CD4-positive, CD25-positive, alpha-beta regulatory T cell (primary cell): ENCODE data around the gene WWOX. TPM values are rescaled to one million over a fixed set of nuclear protein-coding genes. Genes with fewer than 3 reads are reported as not detected.

ENCODE experiments used
- ATAC-seq, 2 donors: fragments of 150-1000 bp; cut with Tn5 transposase; one replicate each; pipeline ENCODE4 v1.10.0; 2021; ENCODE audit warnings: low read depth in 2 of 2, moderate number of reproducible peaks in 2 of 2, moderate library complexity in 1 of 2
- DNase-seq, 3 donors: peaks; one replicate each; pipeline versions ENCODE4 v3.0.0 to v3.0.0-alpha.2; 2012 to 2022; ENCODE audit warnings: mixed read lengths in 1 of 3
- H3K27ac ChIP-seq: one replicate; pipeline ENCODE4 v1.7.0; 2013; ENCODE audit warnings: mild to moderate bottlenecking, low read length; ENCODE audit not compliant: insufficient read depth, poor library complexity, severe bottlenecking
- H3K27me3 ChIP-seq: one replicate; pipeline ENCODE4 v1.7.0; 2013; ENCODE audit warnings: low read length; ENCODE audit not compliant: control insufficient read depth, insufficient read depth
- H3K36me3 ChIP-seq: one replicate; pipeline ENCODE4 v1.7.0; 2013; ENCODE audit warnings: mild to moderate bottlenecking, low read length, moderate library complexity; ENCODE audit not compliant: control insufficient read depth, insufficient read depth
- H3K4me1 ChIP-seq: 2 replicates; pipeline ENCODE4 v1.7.0; 2013; ENCODE audit warnings: mild to moderate bottlenecking, low read length; ENCODE audit not compliant: insufficient read depth, control insufficient read depth, poor library complexity, severe bottlenecking
- H3K4me3 ChIP-seq: one replicate; pipeline ENCODE4 v1.7.0; 2013; ENCODE audit warnings: low read depth, mild to moderate bottlenecking, low read length, moderate library complexity
- H3K9me3 ChIP-seq, 2 experiments: 1 replicate in 1 of 2; 2 replicates in 1 of 2; pipeline ENCODE4 v1.7.0; 2013; ENCODE audit warnings: low read length in 2 of 2, mild to moderate bottlenecking in 1 of 2, moderate library complexity in 1 of 2; ENCODE audit not compliant: control insufficient read depth in 2 of 2
- H3K27ac Mint-ChIP-seq, 3 donors: one replicate each; pipeline ENCODE4 v1.8.0; 2020 to 2022; ENCODE audit warnings: mild to moderate bottlenecking in 3 of 3, mixed read lengths in 3 of 3, moderate library complexity in 2 of 3
- H3K27me3 Mint-ChIP-seq: one replicate; pipeline ENCODE4 v1.8.0; 2022; ENCODE audit warnings: mild to moderate bottlenecking, mixed read lengths
- H3K36me3 Mint-ChIP-seq: one replicate; pipeline ENCODE4 v1.8.0; 2020; ENCODE audit warnings: mixed read lengths
- H3K4me1 Mint-ChIP-seq, 4 donors: one replicate each; pipeline ENCODE4 v1.8.0; 2020 to 2022; ENCODE audit warnings: mixed read lengths in 4 of 4, mild to moderate bottlenecking in 1 of 4
- H3K4me3 Mint-ChIP-seq, 4 donors: one replicate each; pipeline ENCODE4 v1.8.0; 2020 to 2022; ENCODE audit warnings: mild to moderate bottlenecking in 4 of 4, mixed read lengths in 4 of 4, moderate library complexity in 3 of 4
- H3K9me3 Mint-ChIP-seq, 7 donors: one replicate each; pipeline ENCODE4 v1.8.0; 2020 to 2022; ENCODE audit warnings: mixed read lengths in 7 of 7, mild to moderate bottlenecking in 3 of 7, moderate library complexity in 2 of 7
- polyA plus RNA-seq, 4 donors: library from polyadenylated mRNA; unstranded; fragments of 300-500 nt; fragmentation: Illumina TruSeq; gene quantifications; one replicate each; pipeline ENCODE4 v1.2.3, GENCODE V29; 2021
- total RNA-seq: library from RNA; stranded (reverse); gene quantifications from one replicate; pipeline ENCODE4 v1.2.3, GENCODE V29; 2022

Gene WWOX
- total and polyA plus RNA-seq, 5 donors from 2014 or later = 10.3 to 18.6 (median 12.8) TPM

DNA sequence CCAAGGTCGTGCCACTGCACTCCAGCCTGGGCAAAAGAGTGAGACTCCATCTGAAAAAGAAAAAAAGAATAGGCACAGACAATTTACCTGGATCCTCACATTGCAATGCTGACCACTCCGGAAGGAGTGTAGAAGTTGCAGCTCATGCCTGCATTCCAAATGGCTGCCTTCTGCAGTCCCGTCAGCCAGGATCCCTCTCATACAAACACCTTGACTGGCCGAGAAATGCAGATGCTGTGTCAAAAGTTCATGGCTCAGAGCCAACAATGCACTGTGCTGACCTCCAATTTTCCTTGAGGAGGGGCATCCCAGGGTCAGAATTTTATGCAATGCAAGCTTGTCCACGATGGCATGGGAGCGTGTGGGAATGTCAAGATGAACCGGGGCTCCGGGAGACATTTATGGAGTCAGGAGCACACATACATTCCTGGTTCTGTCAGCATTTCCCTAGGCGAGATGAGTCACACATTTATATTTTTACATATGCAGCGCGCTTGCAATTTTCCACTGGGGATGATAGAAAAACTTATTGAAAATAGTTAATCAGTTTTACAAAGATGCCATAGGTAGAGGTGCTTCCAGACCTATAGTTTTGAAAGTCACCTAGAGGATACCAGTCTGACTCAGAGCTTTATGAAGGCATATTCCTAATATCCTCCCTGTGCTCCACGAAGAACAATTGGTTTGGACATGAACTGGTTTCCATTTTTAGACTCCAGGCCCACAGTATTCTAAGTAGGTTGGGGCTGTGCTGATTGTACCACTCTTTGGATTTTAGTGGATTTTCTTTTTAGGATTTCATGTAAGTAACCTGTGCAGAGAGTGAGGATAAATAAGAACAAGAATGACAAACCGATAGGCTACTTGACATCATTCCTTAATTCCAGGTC lies 886.5 kb downstream of the WWOX start:
- DNase-seq (no peak), ATAC-seq (no peak)
- Histone ChIP-seq H3K27me3 (no peaks in the 10 kb centered on the region), H3K36me3 (no peaks in the 10 kb centered on the region), H3K4me3 (no peak overlapping the region), H3K27ac (no peak overlapping the region), H3K4me1 (no peaks in the 10 kb centered on the region), H3K9me3 (no peaks in the 10 kb centered on the region)
- H3K36me3 Mint-ChIP-seq = peaks cover 3% of the 10 kb centered on the region
- H3K27me3 Mint-ChIP-seq = no peaks in the 10 kb centered on the region
- peaks cover 0 to 7% (median 0%) of the 10 kb centered on the region in 7 donors for H3K9me3 Mint-ChIP-seq
- H3K27ac Mint-ChIP-seq = no peak overlapping the region
- H3K4me1 Mint-ChIP-seq = peaks cover 0 to 9% (median 3%) of the 10 kb centered on the region in 4 donors
- H3K4me3 Mint-ChIP-seq = no peak overlapping the region

DNA sequence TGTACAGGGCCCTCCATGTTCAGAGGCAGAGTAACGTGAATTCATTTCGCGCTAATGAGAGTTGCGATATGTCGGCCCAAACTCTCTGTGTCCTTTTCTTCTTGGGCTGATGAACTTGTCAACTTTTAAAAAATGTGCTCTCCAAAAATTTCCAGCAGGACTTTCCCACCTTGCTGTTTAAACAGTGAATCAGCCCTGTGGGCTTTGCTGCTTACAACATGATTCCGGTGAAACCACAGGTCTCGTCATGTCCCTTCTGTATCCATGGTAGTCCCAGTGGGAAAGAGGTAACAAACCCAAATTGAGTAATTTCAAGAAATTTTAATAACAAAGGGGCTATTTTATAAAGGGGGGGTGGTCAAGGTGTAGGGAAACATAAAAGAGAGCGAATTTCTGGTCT lies 888.2 kb downstream of the WWOX start:
- H3K4me3 ChIP-seq = no peak overlapping the region
- Mint-ChIP-seq H3K27me3 (no peaks in the 10 kb centered on the region), H3K9me3 (peaks cover 0 to 7% (median 0%) of the 10 kb centered on the region in 7 donors), H3K4me3 (peak overlapping the region in 1 of 4 donors; percentile 32), H3K4me1 (peaks cover 0 to 9% (median 3%) of the 10 kb centered on the region in 4 donors), H3K36me3 (peaks cover 3% of the 10 kb centered on the region), H3K27ac (no peak overlapping the region)
- H3K27ac ChIP-seq = no peak overlapping the region
- no peaks in the 10 kb centered on the region for H3K9me3 ChIP-seq
- no peaks in the 10 kb centered on the region for H3K27me3 ChIP-seq
- H3K36me3 ChIP-seq = no peaks in the 10 kb centered on the region
- ATAC-seq (no peak), DNase-seq (no peak)
- no peaks in the 10 kb centered on the region for H3K4me1 ChIP-seq

DNA sequence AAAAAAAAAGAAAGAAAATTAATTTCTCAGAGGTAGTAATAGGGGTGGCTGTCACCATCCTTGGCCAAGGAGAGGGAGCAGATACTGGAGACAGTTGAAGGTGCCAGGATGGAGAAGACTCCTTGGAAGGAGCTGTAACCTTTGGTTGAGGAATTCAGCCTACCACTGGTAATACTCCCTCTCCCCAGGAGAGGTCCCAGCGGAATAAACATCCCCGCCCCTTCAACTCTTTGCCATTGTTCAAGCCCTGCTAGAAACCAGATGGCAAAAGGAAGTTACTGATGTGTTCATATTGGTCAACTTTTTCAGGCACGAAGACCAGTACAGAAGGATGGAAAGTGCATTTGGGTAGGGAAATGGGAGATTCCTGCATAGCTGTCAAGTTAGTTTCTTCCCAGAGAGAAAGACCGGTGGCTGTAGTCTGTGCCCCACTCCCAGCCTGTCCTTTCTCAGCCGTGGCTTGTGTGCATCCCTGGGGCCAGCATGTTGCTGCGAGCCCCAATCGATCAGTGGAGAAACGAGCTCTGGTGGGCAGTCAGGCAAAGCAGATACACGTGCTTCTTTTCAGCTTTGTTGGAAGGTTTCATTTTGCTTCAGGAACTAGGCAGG lies 889.0 kb downstream of the WWOX start:
- Histone ChIP-seq H3K4me3 (no peak overlapping the region), H3K36me3 (no peaks in the 10 kb centered on the region), H3K27ac (no peak overlapping the region), H3K4me1 (no peaks in the 10 kb centered on the region), H3K27me3 (no peaks in the 10 kb centered on the region), H3K9me3 (no peaks in the 10 kb centered on the region)
- peaks cover 0 to 9% (median 3%) of the 10 kb centered on the region in 4 donors for H3K4me1 Mint-ChIP-seq
- no peaks in the 10 kb centered on the region for H3K27me3 Mint-ChIP-seq
- no peak overlapping the region for H3K4me3 Mint-ChIP-seq
- H3K9me3 Mint-ChIP-seq = peaks cover 0 to under 1% (median 0%) of the 10 kb centered on the region in 7 donors
- H3K27ac Mint-ChIP-seq = no peak overlapping the region
- no peaks in the 10 kb centered on the region for H3K36me3 Mint-ChIP-seq
- DNase-seq (no peak), ATAC-seq (no peak)

DNA sequence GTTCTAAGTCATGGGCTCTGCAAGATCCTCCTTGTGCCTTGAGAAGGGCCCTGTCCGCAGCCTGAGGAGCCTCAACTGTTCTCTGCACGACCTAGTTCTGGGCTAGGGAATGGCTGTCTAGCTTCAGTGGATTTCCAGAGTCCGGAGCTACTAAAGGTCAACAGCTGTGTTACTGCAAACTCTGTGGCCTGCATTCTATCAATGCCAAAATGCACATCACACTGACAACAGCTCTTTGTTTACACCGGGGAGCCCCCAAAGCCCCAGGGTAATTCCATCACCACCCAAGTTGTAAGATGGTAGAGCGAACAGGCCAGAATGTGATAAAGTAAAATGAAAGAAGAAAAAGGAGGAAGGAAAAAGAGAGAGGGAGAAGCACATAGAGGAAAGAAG lies 890.9 kb downstream of the WWOX start:
- DNase-seq (no peak), ATAC-seq (no peak)
- Histone ChIP-seq H3K9me3 (no peaks in the 10 kb centered on the region), H3K36me3 (no peaks in the 10 kb centered on the region), H3K4me3 (no peak overlapping the region), H3K4me1 (no peaks in the 10 kb centered on the region), H3K27ac (no peak overlapping the region), H3K27me3 (no peaks in the 10 kb centered on the region)
- no peak overlapping the region for H3K4me3 Mint-ChIP-seq
- no peaks in the 10 kb centered on the region for H3K9me3 Mint-ChIP-seq
- peak overlapping the region in 2 of 3 donors; percentile 14 to 80 for H3K27ac Mint-ChIP-seq
- no peaks in the 10 kb centered on the region for H3K36me3 Mint-ChIP-seq
- H3K4me1 Mint-ChIP-seq = peaks cover 0 to 9% (median 4%) of the 10 kb centered on the region in 4 donors
- no peaks in the 10 kb centered on the region for H3K27me3 Mint-ChIP-seq

DNA sequence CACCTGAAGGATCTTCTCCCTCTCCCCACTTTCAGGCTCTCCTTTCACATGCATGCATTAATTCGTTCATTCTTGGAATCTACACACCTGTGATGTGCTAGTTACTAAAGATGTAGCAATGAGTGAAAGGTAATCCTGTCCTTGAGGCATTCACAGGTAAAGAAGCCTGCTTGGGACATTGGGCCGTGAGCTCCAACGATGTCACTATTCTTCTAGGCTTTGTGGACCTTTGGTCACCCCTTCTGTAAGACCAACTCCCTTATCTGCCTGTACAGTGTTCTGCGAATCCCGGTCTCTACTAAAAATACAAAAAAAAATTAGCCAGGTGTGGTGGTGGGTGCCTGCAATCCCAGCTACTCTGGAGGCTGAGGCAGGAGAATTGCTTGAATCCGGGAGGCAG lies 892.5 kb downstream of the WWOX start:
- H3K27me3 ChIP-seq = no peaks in the 10 kb centered on the region
- H3K27me3 Mint-ChIP-seq = no peaks in the 10 kb centered on the region
- H3K27ac Mint-ChIP-seq = no peak overlapping the region
- no peaks in the 10 kb centered on the region for H3K36me3 ChIP-seq
- no peak overlapping the region for H3K4me3 ChIP-seq
- H3K27ac ChIP-seq = no peak overlapping the region
- no peak overlapping the region for H3K4me3 Mint-ChIP-seq
- peaks cover 0 to 9% (median 6%) of the 10 kb centered on the region in 4 donors for H3K4me1 Mint-ChIP-seq
- H3K36me3 Mint-ChIP-seq = no peaks in the 10 kb centered on the region
- DNase-seq (no peak), ATAC-seq (no peak)
- H3K4me1 ChIP-seq = no peaks in the 10 kb centered on the region
- H3K9me3 Mint-ChIP-seq = no peaks in the 10 kb centered on the region
- H3K9me3 ChIP-seq = no peaks in the 10 kb centered on the region

- no peak overlapping the region for H3K27ac ChIP-seq
- peak overlapping the region in 1 of 4 donors; percentile 52 for H3K4me3 Mint-ChIP-seq
- no peaks in the 10 kb centered on the region for H3K36me3 ChIP-seq
- DNase-seq (no peak), ATAC-seq (no peak)
- H3K27ac Mint-ChIP-seq = no peak overlapping the region
- no peaks in the 10 kb centered on the region for H3K27me3 ChIP-seq
- peaks cover 0 to 9% (median 6%) of the 10 kb centered on the region in 4 donors for H3K4me1 Mint-ChIP-seq
- no peaks in the 10 kb centered on the region for H3K4me1 ChIP-seq
- no peak overlapping the region for H3K4me3 ChIP-seq
- no peaks in the 10 kb centered on the region for H3K27me3 Mint-ChIP-seq
- H3K9me3 Mint-ChIP-seq = no peaks in the 10 kb centered on the region
- no peaks in the 10 kb centered on the region for H3K36me3 Mint-ChIP-seq
- H3K9me3 ChIP-seq = no peaks in the 10 kb centered on the region
Measured at GRCh38 chr16:78993346-78993745, 893.9 kb downstream of the WWOX start.

DNA sequence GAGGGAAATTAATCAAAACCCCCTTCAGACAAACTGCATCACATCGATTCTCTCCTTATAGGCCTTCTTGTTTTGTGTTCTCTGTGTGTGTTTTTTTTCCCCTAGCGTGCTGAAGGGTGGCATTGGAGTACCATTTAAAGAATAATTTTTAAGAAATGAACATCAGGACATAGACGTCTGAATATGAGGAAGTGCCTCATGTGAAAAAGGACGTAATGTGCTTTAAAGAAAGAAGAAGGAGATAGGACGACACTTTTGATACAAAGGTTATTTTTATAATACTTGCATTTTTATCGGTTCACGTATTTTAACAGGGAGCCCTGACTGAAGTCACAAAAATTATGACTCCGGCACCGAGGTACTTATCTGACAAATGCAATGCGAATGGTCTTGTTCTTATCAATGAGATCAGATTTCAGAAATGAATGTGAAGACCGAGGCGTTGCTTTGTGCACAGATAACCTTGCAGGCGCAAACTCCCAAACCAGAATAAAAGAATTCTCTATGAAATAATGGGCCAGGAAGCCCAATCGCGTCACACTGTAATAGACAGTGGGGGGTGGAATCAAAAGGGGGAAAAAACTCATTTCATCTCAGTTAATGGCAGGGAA lies 894.8 kb downstream of the WWOX start:
- Histone ChIP-seq H3K9me3 (no peaks in the 10 kb centered on the region), H3K36me3 (no peaks in the 10 kb centered on the region), H3K4me3 (no peak overlapping the region), H3K27me3 (no peaks in the 10 kb centered on the region), H3K27ac (no peak overlapping the region), H3K4me1 (no peaks in the 10 kb centered on the region)
- Mint-ChIP-seq H3K27me3 (no peaks in the 10 kb centered on the region), H3K27ac (no peak overlapping the region), H3K36me3 (no peaks in the 10 kb centered on the region), H3K4me3 (no peak overlapping the region), H3K4me1 (peaks cover 0 to 7% (median 6%) of the 10 kb centered on the region in 4 donors), H3K9me3 (no peaks in the 10 kb centered on the region)
- DNase-seq = no peak
- ATAC-seq = no peak
